CD4-positive, alpha-beta T cell treated with Interleukin-15 for 1 hour (primary cell): ENCODE results near the gene FKBP11.

Experiments used
- DNase-seq: peaks from one replicate; pipeline ENCODE4 v3.0.0-alpha.2; 2020

The FKBP11 gene

GRCh38 chr12:48925304-48926011 lies at the start of gene FKBP11:
FKBP11 (minus strand) TSS chr12:48925492; CDS start chr12:48925428, 64 bp downstream.
- peak; percentile 85 for DNase-seq

- DNase-seq: peak; percentile 32
Observed at GRCh38 chr12:48973941-48974673, 48.8 kb upstream of the FKBP11 start.

- no peak for DNase-seq
Observed at GRCh38 chr12:48973531-48973930, 48.2 kb upstream of the FKBP11 start.

- DNase-seq: no peak
Observed at GRCh38 chr12:48972952-48973483, 47.7 kb upstream of the FKBP11 start.

- no peak for DNase-seq
Observed at GRCh38 chr12:48972213-48972951, 47.1 kb upstream of the FKBP11 start.

GRCh38 chr12:48970702-48971334 lies 45.5 kb upstream of the FKBP11 start:
- no peak for DNase-seq

- peak; percentile 30 for DNase-seq
Observed at GRCh38 chr12:48969833-48970701, 44.8 kb upstream of the FKBP11 start.

- DNase-seq: no peak
Observed at GRCh38 chr12:48969160-48969771, 44.0 kb upstream of the FKBP11 start.

- DNase-seq: no peak
Observed at GRCh38 chr12:48968467-48968866, 43.2 kb upstream of the FKBP11 start.

GRCh38 chr12:48967991-48968390 lies 42.7 kb upstream of the FKBP11 start:
- DNase-seq: no peak

GRCh38 chr12:48966177-48966895 lies 41.0 kb upstream of the FKBP11 start:
- no peak for DNase-seq

GRCh38 chr12:48965298-48965838 lies 40.1 kb upstream of the FKBP11 start:
- no peak for DNase-seq

GRCh38 chr12:48961801-48962200 lies 36.5 kb upstream of the FKBP11 start:
- no peak for DNase-seq

GRCh38 chr12:48961331-48961730 lies 36.0 kb upstream of the FKBP11 start:
- DNase-seq: no peak

GRCh38 chr12:48960834-48961233 lies 35.5 kb upstream of the FKBP11 start:
- no peak for DNase-seq

GRCh38 chr12:48958049-48958388 lies 32.7 kb upstream of the FKBP11 start:
- DNase-seq: no peak

GRCh38 chr12:48957141-48958048 lies 32.1 kb upstream of the FKBP11 start, which contains the start of gene ARF3:
ARF3 (minus strand) TSS chr12:48957487; CDS start chr12:48941095, 16,392 bp downstream.
- peak; percentile 92 for DNase-seq

GRCh38 chr12:48956279-48957140 lies 31.2 kb upstream of the FKBP11 start:
- peak; percentile 42 for DNase-seq
